GM11168 (cell line): ENCODE measurements around the gene ST7.

Experiments used
- in situ Hi-C: fragments of 300-500 bp; cut with MboI; formaldehyde crosslinking; loops from one replicate; pipeline ENCODE4 v1.12.0; 2022; ENCODE audit warnings: low sequenced_read_pairs; ENCODE audit not compliant: unreplicated experiment

The ST7 gene

DNA sequence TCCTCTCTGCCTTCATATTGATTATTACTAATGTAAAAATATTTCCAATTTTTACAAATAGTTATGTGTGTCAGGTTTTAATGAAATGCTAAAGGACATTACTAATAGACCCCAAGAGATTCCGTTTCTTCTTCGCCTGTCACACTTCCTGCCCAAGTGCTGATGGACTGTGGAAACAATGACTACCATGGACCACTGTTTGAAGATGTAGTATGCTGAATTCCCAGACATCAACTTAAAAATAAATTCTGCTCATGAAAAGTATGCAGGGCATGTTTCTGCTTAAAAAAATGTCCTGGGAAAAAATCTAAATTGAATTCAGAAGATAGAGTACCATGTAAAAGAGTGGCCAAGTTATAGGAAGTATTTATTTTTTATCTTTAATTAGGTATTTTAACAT lies 52.1 kb downstream of the ST7 start:
- in situ Hi-C loops: no loop called here

GRCh38 chr7:117006907-117007684 lies 53.8 kb downstream of the ST7 start:
- in situ Hi-C loops: no loop called here

DNA sequence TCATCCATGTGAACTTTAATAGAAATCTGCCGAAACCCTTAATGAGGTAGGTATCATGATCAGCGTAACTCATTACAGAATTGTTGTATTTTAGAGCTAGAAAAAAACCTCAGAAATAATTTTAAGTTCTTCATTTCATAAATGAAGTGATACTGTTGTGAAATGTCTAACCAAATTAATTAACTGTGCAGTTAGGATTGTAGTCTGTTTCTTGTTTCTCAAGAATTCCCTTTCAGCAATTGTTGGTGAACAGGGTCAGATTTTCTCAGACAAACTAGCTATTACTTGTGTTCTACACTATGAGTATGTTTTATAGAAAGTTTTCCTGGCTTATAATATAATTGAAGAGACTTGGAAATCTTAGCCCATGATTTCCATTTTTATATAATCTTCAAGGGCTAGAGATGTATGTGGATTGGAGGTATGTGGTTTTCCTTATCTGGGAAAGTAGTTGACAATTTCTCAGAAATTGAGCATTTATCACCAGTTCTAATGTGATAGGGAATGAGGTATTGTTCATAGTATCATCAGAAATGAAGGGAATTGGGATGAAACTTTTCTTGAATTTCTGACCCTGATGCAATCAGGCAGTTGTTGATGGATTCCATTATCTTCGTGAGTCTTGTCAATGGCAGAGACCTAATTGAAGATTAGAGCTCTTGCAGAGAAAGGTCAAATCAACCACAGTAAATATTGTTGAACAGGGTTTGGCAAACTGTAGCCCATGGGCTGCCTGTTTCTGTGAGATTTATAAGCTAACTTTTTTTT lies 55.0 kb downstream of the ST7 start:
- in situ Hi-C loops: no loop called here

DNA sequence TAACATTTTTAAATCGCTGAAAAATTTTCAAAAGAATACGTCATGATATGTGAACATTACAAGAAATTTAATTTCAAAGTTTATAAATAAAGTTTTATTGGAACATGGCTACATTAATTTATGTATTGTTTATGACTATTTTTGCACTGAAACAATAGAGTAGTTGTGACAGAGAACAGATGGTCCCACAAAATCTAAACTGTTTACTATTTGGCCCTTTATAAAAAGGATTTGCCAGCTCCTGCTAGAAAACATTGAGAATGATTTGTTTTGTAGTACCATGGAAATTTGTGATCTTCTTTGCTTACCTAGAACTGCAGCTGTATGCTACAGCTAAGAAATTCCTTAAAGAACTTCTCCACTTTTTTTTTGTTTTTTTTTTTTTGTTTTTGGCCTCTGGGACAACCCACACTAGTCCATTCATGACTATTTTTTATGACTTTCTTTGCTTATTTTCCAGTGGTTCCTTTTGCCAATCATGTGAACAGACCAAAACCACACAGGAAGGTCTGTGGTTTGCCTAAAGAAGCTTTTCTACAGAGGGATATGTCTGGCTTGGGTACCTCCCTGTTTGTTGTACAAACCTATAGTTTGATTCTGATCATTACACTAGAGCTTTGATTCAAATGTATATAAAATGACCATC lies 55.7 kb downstream of the ST7 start:
- in situ Hi-C loops: no loop called here

DNA sequence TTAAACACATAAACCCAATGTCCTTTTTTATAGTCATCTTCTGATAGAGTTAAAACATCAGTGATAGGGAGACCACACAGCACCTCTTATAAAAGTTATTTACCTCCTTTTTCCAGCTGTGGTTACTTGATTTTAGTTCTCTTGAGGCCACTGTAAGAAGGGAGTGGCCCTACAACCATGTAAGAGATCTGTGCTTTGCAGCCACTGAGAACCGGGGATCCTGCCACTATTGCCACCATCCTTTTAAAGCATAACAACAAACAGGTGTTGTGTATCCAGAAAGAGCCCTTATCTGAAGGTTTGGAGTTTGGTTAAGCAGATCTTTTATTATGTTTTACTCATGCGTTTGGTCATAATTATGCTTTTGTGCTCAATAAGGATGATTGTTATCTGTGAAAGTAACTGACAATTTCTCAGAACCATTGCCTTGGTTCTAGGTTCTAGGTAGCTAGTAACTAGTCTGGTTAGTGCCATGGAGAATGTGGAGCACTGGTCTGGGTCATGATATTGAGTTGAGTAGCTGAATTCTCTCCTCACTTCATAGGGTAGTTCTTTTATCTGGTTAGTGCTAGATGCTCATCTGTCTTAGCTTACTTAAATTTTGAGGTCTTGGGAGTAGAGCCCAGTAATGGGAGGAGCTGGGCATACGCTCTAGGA lies 56.5 kb downstream of the ST7 start:
- in situ Hi-C loops: no loop called here

DNA sequence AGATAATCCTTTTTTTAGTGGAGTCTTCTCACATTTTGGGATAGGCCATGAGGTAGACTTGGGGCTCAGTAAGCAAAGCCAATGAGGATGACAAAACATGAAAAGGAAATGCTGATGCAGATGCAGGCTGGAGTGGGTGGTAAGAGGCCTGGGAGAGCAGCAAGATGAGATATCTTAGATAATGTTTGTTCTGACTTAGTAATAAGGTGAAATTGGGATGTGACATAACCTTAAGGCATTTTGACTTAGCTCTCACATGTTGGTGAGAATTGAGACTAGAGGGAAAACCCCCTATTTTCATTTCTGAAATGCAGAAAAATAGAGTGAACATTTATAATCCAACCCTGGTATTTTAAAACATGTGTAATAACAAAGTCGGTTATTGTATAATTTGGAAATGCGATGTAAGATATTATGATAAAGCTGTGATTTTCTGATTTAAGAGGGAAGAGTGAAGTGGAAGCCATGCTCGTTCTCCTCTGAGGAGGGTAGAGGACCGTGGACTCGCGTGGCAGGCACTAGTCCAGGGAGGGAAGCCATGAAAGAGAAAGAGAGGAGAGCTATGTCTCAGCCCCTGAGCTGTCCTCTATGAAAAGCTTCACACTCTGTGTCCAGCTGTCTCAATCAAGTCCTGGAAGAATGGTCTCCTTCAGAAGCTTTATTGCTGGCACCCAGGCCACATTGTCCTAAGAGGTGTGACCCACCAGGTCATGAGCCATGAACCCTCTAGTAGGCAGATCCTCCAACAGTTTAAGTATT lies 57.3 kb downstream of the ST7 start:
- in situ Hi-C loops: no loop called here

DNA sequence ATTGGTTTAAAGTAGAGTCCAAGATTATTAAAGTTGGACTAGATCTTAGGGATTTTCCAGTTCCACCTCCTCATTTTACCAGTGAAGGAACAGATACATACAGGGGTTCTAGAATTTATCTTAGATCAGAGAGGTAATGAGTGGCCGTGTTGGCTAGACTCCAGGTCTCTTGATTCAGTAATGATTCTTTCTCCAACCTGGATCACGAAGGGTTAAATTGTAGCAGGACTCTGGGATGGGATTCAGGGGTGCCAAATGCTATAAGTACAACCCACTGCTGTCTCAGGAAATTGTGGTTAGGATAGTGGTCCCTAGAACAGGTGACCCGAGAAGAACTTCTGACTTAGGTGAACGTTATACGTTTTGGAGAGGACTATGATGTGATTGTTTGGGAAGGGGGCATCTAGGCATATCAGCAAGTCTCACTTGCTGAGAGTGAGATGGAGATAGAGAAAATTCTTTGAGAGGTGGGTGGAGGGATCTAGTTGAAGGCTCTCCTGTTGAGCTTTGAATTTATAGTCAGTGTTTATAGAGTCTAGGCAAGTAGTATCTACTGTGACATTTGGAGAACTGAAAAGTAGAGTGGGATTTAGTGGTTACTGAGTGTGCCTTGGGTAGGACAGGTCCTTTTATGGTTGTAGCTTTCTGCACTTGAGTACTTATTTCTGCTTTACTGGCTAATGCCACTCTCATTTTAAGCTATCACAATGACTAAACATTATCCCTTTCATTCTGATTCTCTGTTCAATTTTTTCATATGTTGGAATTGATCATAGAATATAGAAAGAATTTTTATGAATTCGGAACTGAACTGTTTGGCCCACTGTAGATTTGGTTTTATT lies 58.3 kb downstream of the ST7 start:
- in situ Hi-C loops: no loop called here

DNA sequence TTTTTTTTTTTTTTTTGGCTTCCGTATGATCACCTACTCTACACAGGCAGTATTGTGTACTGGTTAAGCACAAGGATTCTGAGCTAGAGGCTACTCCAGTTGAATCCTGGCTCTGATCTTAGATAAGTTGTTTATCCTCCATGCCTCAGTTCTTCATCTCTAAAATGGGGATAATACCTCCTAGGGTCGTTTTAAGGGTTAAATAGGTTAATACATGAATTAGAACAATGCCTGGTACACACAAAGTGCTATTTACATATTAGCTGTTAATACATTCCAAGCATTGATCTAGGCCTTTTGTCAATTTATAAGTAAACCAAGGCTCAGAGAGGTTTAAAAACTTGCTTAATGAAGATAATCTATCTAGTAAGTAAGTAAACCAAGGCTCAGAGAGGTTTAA lies 59.0 kb downstream of the ST7 start:
- in situ Hi-C loops: no loop called here

DNA sequence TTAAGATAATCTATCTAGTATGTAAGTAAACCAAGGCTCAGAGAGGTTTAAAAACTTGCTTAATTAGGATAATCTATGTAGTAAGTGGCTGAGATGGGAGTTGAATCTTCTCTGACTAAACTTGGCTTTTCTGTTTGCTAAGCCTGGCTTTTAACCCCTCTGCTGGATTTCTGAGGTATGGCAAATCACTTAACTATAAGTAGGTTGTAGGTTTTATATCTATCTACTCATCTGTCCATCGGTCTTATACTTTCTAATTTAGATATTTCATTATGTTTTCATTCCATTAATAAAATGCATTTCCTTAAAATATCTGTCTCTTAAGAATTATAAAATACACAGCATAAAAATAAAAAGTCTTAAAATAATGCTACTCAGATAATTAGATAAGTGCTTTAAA lies 59.4 kb downstream of the ST7 start:
- in situ Hi-C loops: no loop called here

- in situ Hi-C loops: no loop called here
These were observed 60.9 kb downstream of the ST7 start for GRCh38 chr7:117014099-117014656.

- in situ Hi-C loops: no loop called here
These were observed 61.4 kb downstream of the ST7 start for GRCh38 chr7:117014673-117015133.

- in situ Hi-C loops: no loop called here
These were observed 62.2 kb downstream of the ST7 start for GRCh38 chr7:117015258-117016184.

- in situ Hi-C loops: no loop called here
These were observed 63.7 kb downstream of the ST7 start for GRCh38 chr7:117017017-117017451.

GRCh38 chr7:117017702-117018266 lies 64.5 kb downstream of the ST7 start:
- in situ Hi-C loops: no loop called here

DNA sequence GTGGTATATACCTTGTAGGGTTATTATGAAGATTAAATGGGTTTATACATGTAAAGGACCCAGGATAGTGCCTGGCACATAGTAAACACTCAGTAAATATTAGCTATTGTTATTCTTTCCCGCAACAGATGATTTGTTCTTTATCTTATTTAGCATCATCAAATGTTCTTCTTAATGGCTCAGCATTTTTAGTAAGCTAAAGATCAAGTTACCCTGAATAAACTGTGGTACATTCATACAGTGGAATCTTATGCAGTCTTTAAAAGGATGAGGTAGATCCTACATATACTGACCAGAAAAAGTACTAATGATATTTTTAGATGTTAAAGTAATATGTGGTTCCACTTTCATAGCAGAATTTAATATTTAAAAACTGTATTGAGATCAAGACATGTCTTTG lies 65.4 kb downstream of the ST7 start:
- in situ Hi-C loops: no loop called here

- in situ Hi-C loops: no loop called here
These were observed 66.0 kb downstream of the ST7 start for GRCh38 chr7:117019287-117019686.
